Stimulated activated CD4-positive, alpha-beta T cell treated with anti-CD3 and anti-CD28 coated beads, Interleukin-4, amount 100 ng/mL, for 1 hour (primary cell): ENCODE measurements around the gene CALHM6.
A peak's percentile ranks its signal among the peaks of the same experiment; 100 is the strongest.

Experiments used
- DNase-seq: peaks from one replicate; pipeline ENCODE4 v3.0.0-alpha.2; 2020

CALHM6 gene

GRCh38 chr6:116446399-116446798, 14.8 kb upstream of the CALHM6 start:
- no peak for DNase-seq

GRCh38 chr6:116447052-116447451, 14.1 kb upstream of the CALHM6 start:
- DNase-seq, result no peak

- DNase-seq, result no peak
Observed at GRCh38 chr6:116447496-116448011, 13.6 kb upstream of the CALHM6 start.

GRCh38 chr6:116449565-116449964, 11.6 kb upstream of the CALHM6 start:
- no peak for DNase-seq

- no peak for DNase-seq
Observed at GRCh38 chr6:116450185-116450710, 10.9 kb upstream of the CALHM6 start.

GRCh38 chr6:116450769-116451740, 10.1 kb upstream of the CALHM6 start:
- no peak for DNase-seq

- no peak for DNase-seq
Observed at GRCh38 chr6:116451916-116452315, 9.3 kb upstream of the CALHM6 start.

- no peak for DNase-seq
Observed at GRCh38 chr6:116452531-116452930, 8.6 kb upstream of the CALHM6 start.

GRCh38 chr6:116456106-116456505, 5.1 kb upstream of the CALHM6 start:
- no peak for DNase-seq

GRCh38 chr6:116456927-116457326, 4.2 kb upstream of the CALHM6 start:
- no peak for DNase-seq

- no peak for DNase-seq
Observed at GRCh38 chr6:116458264-116458663, 2.9 kb upstream of the CALHM6 start.

- no peak for DNase-seq
Observed at GRCh38 chr6:116459927-116460326, 1.2 kb upstream of the CALHM6 start.

GRCh38 chr6:116461932-116462885, 1.0 kb downstream of the CALHM6 start:
- DNase-seq, result peak; percentile 48

GRCh38 chr6:116463301-116463700, 2.1 kb downstream of the CALHM6 start:
- DNase-seq, result no peak

- no peak for DNase-seq
Observed at GRCh38 chr6:116465246-116465645, 4.1 kb downstream of the CALHM6 start.

GRCh38 chr6:116467096-116467495, 5.9 kb downstream of the CALHM6 start:
- DNase-seq, result no peak

GRCh38 chr6:116467514-116467913, 6.3 kb downstream of the CALHM6 start:
- DNase-seq, result no peak

- no peak for DNase-seq
Observed at GRCh38 chr6:116468293-116468692, 7.1 kb downstream of the CALHM6 start.

- DNase-seq, result no peak
Observed at GRCh38 chr6:116471531-116471930, 10.4 kb downstream of the CALHM6 start.

- no peak for DNase-seq
Observed at GRCh38 chr6:116472706-116473105, 11.5 kb downstream of the CALHM6 start.

- no peak for DNase-seq
Observed at GRCh38 chr6:116475141-116475540, 14.0 kb downstream of the CALHM6 start.

GRCh38 chr6:116476002-116476678, 15.0 kb downstream of the CALHM6 start:
- no peak for DNase-seq
